GM18505 (cell line): ENCODE results near the gene CRYZ.
"Not testable (repeated sequence)": the region's sequence is repeated elsewhere in the genome, so short reads cannot be mapped to it uniquely, and the experiment has no call there.

Experiments used
- ATAC-seq: cut with Tn5 transposase; IDR thresholded peaks from one replicate; pipeline ENCODE4 v1.9.1; 2021; ENCODE audit not compliant: unreplicated experiment
- POLR2A ChIP-seq: IDR thresholded peaks from 4 replicates; pipeline ENCODE4 v1.6.1; 2011; ENCODE audit warnings: borderline replicate concordance; ENCODE audit not compliant: insufficient read depth, insufficient read length; ENCODE audit errors: extremely low read depth

The CRYZ gene

GRCh38 chr1:74677926-74678325 is 54.9 kb downstream of the CRYZ start:
- ATAC-seq: no peak
- TF ChIP-seq POLR2A: no peak

DNA sequence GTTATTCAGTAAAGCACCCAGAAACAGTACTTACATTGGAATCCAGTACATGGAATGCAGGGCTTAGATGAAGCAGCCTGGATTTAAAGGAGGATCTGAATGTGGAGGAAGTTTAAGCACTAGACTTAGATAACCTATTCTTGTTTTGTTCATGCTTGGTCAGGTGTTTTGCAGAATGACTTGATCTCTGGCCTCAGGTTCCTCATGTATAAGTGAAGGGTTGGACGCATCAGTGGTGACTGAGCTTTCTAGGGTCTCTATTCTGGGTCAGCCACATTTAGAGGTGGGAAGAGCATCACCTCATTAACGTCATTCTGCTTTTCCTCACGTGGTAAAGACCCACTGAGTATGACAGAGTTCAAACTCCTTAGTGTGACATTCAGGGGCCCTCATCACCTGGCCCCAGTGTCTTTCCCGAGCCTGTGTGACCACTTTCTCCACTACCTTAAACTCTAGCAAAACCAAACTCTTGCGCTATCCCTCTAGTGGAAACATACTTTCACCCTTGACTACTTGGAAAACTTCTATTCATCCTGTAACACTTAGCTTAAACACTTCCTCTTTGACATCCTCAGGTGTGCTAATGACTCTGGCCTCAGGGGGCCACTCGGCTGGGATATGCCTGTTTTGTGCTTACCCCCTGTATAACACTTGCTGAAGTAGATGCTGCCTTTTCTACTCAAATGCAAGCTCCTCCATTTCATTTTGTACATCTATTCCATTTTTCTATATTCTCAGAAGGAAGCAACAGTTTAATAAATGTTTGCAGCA is 58.4 kb downstream of the CRYZ start:
- ATAC-seq: peak; percentile 32
- TF ChIP-seq POLR2A: no peak

GRCh38 chr1:74673351-74674111 is 59.3 kb downstream of the CRYZ start, which contains the start of gene ERICH3:
Gene ERICH3, minus strand, starts transcription at chr1:74673792. Its CDS starts 273 bp downstream, at chr1:74673519.
- TF ChIP-seq POLR2A: no peak
- ATAC-seq: peak; percentile 48

DNA sequence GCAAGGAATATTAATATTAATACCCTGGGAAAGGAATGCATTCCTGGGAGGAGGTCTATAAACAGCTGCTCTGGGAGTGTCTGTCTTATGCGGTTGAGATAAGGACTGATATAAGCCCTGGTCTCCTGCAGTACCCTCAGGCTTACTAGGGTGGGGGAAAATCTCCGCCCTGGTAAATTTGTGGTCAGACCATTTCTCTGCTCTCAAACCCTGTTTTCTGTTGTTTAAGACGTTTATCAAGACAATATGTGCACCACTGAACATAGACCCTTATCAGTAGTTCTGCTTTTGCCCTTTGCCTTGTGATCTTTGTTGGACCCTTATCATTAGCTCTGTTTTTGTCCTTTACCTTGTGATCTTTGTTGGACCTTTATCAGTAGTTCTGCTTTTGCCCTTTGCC is 62.0 kb downstream of the CRYZ start:
- not testable (repeated sequence) for ATAC-seq
